Left ventricle myocardium inferior (tissue), 1 donor: ENCODE measurements around the gene ABHD11. TPM values are rescaled to one million over a fixed set of nuclear protein-coding genes. Genes with fewer than 3 reads are reported as not detected.

Experiments
- DNase-seq: peaks from one replicate; pipeline ENCODE4 v3.0.0-alpha.2; 2020
- H3K27ac ChIP-seq: fragments of 200-600 bp; replicated peaks from 2 replicates; pipeline ENCODE4 v1.8.0; 2021
- H3K27me3 ChIP-seq: fragments of 200-600 bp; 2 replicates; pipeline ENCODE4 v1.8.0; 2021; ENCODE audit warnings: low read depth
- H3K36me3 ChIP-seq: fragments of 200-600 bp; 2 replicates; pipeline ENCODE4 v1.8.0; 2021
- H3K4me1 ChIP-seq: fragments of 200-600 bp; 2 replicates; pipeline ENCODE4 v1.8.0; 2021
- H3K4me3 ChIP-seq: fragments of 200-600 bp; 2 replicates; pipeline ENCODE4 v1.8.0; 2021; ENCODE audit warnings: mild to moderate bottlenecking, moderate library complexity
- H3K9me3 ChIP-seq: fragments of 200-600 bp; replicated peaks from 2 replicates; pipeline ENCODE4 v1.8.0; 2021
- CTCF ChIP-seq: fragments of 200-600 bp; IDR thresholded peaks from 2 replicates; pipeline ENCODE4 v1.8.0; 2021; ENCODE audit warnings: antibody characterized with exemption, mild to moderate bottlenecking, borderline replicate concordance
- intact Hi-C: fragments of 100-400 bp; cut with micrococcal nuclease; formaldehyde crosslinking; loops from one replicate; pipeline ENCODE4 v1.11.0; 2022
- total RNA-seq: library from RNA; stranded (reverse); fragmentation: NEBNext Ultra II Directional; extraction: Animal tissue kit (Norgen Biotek cat#: 25700); gene quantifications from one replicate; pipeline ENCODE4 v1.2.1, GENCODE V29; 2021
- donor health status: DM: no; HTN: yes; CAD: no; lungs with severe emphysema.

The ABHD11 gene
- total RNA-seq, 1 donor from 2014 or later: 25.2 TPM

DNA sequence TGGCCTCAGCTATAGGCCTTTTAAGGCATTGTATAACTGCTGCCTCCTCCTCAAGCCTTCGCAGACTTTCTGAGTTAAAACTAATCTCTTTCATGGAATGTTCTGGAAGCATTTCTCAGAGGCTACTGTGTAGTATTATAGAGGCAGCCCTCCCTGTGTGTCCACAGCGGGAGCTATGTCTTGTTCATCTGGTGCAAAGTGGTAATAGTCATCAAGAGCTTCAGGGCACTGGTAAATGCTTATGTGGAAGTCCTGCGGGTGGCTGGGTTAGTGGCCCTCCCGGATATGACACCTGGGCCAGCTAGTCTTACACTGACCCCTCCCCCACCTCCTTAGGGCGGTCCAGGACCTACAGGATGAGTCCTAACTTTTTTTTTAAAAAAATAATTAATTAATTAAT is 2.2 kb upstream of the ABHD11 start:
- Histone ChIP-seq H3K27me3 (no peaks in the 10 kb centered on the region), H3K4me3 (no peak overlapping the region), H3K27ac (no peak overlapping the region), H3K4me1 (peaks cover 22% of the 10 kb centered on the region), H3K9me3 (no peaks in the 10 kb centered on the region), H3K36me3 (peaks cover 19% of the 10 kb centered on the region)
- TF ChIP-seq CTCF: no peak
- DNase-seq: no peak
- intact Hi-C loops: no loop called here

DNA sequence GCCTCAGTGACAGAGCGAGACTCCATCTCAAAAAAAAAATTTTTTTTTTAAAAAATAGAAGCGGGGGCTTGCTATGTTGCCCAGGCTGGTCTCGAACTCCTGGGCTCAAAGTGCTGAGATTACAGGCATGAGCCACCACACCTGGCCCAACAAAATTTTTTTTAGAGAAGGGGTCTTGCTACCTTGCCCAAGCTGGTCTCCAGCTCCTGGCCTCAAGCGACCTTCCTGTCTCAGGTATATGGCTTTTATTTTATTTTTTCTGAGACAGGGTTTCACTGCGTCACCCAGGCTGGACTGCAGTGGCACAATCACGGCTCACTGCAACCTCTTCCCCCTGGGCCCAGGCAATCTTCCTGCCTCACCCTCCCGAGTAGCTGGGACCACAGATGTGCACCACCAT is 1.6 kb upstream of the ABHD11 start:
- TF ChIP-seq CTCF: no peak
- H3K27ac ChIP-seq: no peak overlapping the region
- intact Hi-C loops: no loop called here
- H3K9me3 ChIP-seq: no peaks in the 10 kb centered on the region
- H3K4me1 ChIP-seq: peaks cover 22% of the 10 kb centered on the region
- DNase-seq: no peak
- no peaks in the 10 kb centered on the region for H3K27me3 ChIP-seq
- H3K4me3 ChIP-seq: no peak overlapping the region
- H3K36me3 ChIP-seq: peaks cover 22% of the 10 kb centered on the region

GRCh38 chr7:73739387-73739767 is 775 bp upstream of the ABHD11 start:
- Histone ChIP-seq H3K36me3 (peaks cover 22% of the 10 kb centered on the region), H3K27me3 (no peaks in the 10 kb centered on the region), H3K9me3 (no peaks in the 10 kb centered on the region), H3K27ac (peak overlapping the region; percentile 84), H3K4me1 (peaks cover 22% of the 10 kb centered on the region), H3K4me3 (peak overlapping the region; percentile 90)
- intact Hi-C loops: no loop called here
- no peak for TF ChIP-seq CTCF
- DNase-seq: no peak

DNA sequence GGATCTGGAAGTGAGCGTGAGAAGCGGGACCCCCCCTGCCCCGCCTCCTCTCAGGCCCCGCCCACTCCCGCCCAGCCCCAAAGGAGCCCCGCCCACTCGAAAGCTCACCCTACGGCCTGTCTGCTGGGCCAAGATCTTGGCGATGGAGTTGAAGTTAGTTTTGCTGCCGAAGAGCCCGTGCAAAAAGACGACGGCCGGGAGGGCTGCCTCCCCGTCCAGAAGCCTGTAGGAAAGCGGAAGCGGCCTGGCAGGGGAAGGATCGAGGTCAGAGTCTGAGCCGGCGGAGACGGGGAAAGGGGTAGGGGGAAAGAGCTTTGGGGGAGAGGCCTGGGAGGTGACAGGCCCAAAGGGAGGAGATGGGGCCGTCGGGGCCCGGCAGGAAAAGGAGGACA is 386 bp downstream of the ABHD11 start:
- intact Hi-C loops: no loop called here
- Histone ChIP-seq H3K4me1 (peaks cover 22% of the 10 kb centered on the region), H3K36me3 (peaks cover 22% of the 10 kb centered on the region), H3K9me3 (no peaks in the 10 kb centered on the region), H3K27me3 (no peaks in the 10 kb centered on the region), H3K27ac (peak overlapping the region; percentile 84), H3K4me3 (peak overlapping the region; percentile 90)
- TF ChIP-seq CTCF: no peak
- DNase-seq: peak; percentile 52

DNA sequence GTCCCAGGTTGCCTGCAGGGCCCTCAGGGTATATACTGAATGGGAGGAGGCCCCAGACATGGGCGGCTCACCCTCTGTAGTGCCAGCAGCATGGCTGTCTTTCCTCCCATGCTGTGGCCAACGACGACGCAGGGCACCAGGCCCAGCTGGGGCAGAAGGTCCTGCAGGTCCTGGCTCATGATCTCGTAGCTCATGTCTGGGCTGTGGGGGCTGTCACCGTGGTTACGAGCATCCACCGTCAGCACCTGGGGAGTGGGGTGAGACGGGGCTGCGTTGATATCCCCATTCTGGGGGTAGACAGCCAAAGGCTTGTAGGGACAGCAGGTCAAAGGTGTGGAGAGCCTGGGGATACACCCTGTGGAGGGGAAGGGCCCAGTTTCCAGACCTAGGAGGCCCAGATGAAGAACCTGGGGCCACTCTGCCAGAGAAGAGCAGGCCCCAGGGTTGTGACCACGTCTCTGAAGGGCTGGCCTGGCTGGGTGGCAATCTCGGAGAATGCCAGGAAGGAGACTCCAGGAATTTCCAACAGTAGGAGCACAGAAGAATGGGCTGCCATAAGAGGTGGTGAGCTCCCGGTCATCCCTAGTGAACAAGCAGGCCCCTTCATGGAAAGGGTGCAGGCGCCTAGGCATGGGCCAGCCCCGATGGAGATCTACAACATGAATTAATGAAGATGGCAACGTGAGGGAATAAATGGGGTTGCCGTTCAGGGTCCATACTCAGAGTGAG is 947 bp downstream of the ABHD11 start:
- H3K4me1 ChIP-seq: peaks cover 22% of the 10 kb centered on the region
- no peak for TF ChIP-seq CTCF
- peak overlapping the region; percentile 84 for H3K27ac ChIP-seq
- intact Hi-C loops: no loop called here
- peaks cover 22% of the 10 kb centered on the region for H3K36me3 ChIP-seq
- no peaks in the 10 kb centered on the region for H3K9me3 ChIP-seq
- no peaks in the 10 kb centered on the region for H3K27me3 ChIP-seq
- H3K4me3 ChIP-seq: peak overlapping the region; percentile 90
- no peak for DNase-seq
